Transverse colon (tissue), 3 donors: ENCODE measurements around the gene TFE3.

ENCODE experiments used
- EP300 ChIP-seq: sonication (generic); formaldehyde crosslinking; IDR thresholded peaks from one replicate; pipeline ENCODE4 v1.6.1; 2017; ENCODE audit warnings: antibody characterized with exemption, low read depth
- TF ChIP-seq, protein P1 (sequence below), 5 experiments: fragments of 200-600 bp in 3 of 5; fragments of 450-650 bp in 2 of 5; sonication (generic) in 3 of 5; IDR thresholded peaks; 1 replicate in 2 of 5; 2 replicates in 3 of 5; pipeline ENCODE4 v1.5.1; 2016 to 2017; ENCODE audit warnings: antibody characterized with exemption in 5 of 5, inconsistent platforms in 3 of 5, mild to moderate bottlenecking in 2 of 5, moderate library complexity in 1 of 5

DNA sequence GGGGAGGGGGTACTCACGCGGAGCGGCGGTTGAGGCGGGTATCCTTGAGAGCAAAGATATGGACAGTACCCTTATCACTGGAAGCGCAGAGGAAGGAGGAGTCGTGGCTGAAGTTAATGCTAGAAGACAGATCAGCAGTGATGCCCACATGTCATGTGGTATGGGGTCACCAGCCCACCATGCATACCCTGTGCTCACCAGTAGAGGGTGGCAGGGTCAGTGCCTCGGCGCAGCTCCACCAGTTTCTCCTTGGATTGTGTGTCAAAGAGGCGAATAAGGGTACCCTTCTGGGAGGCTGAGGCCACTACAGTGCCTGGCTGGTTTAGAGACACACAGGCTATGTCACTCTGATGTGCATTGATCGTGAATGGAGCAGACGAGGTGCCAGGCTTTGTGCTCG is 32.2 kb upstream of the TFE3 start:
- TF ChIP-seq, protein P1, sequence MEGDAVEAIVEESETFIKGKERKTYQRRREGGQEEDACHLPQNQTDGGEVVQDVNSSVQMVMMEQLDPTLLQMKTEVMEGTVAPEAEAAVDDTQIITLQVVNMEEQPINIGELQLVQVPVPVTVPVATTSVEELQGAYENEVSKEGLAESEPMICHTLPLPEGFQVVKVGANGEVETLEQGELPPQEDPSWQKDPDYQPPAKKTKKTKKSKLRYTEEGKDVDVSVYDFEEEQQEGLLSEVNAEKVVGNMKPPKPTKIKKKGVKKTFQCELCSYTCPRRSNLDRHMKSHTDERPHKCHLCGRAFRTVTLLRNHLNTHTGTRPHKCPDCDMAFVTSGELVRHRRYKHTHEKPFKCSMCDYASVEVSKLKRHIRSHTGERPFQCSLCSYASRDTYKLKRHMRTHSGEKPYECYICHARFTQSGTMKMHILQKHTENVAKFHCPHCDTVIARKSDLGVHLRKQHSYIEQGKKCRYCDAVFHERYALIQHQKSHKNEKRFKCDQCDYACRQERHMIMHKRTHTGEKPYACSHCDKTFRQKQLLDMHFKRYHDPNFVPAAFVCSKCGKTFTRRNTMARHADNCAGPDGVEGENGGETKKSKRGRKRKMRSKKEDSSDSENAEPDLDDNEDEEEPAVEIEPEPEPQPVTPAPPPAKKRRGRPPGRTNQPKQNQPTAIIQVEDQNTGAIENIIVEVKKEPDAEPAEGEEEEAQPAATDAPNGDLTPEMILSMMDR (IDR thresholded peaks at IDR 0.05), result no peak
- TF ChIP-seq EP300, result no peak
